HG03280 (cell line): ENCODE results near the gene EML2.
A peak's percentile ranks its signal among the peaks of the same experiment; 100 is the strongest.

Experiments
- ATAC-seq: cut with Tn5 transposase; IDR thresholded peaks from one replicate; pipeline ENCODE4 v1.9.1; 2021; ENCODE audit warnings: mild to moderate bottlenecking, moderate library complexity; ENCODE audit not compliant: unreplicated experiment

The EML2 gene

GRCh38 chr19:45589768-45590167 lies 49.4 kb downstream of the EML2 start:
- ATAC-seq = no peak

DNA sequence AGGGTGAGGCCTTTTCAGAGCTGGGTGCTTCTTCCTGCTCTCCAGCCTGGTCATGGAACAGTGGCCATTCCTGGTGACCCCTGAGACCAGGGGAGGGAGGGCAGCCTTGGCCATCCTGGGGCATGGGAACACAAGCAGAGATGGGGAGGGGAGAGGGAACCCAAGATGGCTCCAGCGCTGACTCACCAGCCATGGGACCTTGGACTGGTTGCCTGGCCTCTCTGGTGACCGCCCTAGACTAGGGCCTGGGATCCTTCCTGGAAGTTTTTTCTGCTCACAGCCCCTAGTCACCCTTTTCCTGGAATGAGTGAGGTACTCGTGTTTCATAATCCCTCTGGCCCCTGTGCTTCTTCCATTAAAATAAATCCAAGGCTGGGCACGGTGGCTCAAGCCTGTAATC lies 51.3 kb downstream of the EML2 start:
- ATAC-seq = no peak

- ATAC-seq = no peak
Observed at GRCh38 chr19:45585158-45585577, 54.0 kb downstream of the EML2 start.

GRCh38 chr19:45584332-45585157 lies 54.7 kb downstream of the EML2 start, which contains the start of gene OPA3:
TSS of gene OPA3 (minus strand) at chr19:45584802. CDS start at chr19:45584764, 38 bp downstream.
- peak; percentile 91 for ATAC-seq

DNA sequence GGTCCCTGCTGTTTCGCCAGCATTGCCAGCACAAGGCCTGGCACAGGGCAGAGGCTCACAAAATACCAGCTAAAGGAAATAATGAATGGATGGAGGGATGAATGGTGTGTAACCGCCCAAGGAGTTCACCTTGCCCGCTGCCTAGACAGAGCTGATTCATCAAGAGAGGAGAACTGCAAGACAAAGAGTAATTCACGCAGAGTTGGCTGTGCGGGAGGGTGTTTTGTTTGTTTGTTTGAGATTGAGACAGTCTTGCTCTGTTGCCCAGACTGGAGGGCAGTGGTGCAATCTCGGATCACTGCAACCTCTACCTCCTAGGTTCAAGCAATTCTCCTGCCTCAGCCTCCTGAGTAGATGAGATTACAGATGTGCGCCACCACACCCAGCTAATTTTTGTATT lies 57.6 kb downstream of the EML2 start:
- ATAC-seq = no peak

DNA sequence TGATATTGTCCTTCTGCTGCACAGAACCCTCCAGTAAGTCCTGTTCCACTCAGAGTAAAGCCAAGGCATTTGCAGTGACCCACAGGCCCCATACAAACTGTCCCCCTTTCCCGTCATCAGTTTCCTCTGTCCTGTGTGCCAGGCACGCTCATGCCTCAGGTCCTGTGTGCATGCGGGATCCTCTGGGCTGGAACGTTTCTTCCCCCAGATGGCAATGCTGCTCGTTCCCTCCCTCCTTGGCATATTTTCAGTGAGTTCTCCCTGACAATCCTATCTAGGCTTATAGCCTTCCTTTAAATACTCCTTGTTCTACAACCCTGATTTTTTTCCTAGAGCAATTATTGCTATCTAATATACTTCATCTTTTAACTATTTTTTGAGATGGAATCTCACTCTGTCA lies 60.3 kb downstream of the EML2 start:
- ATAC-seq = no peak

DNA sequence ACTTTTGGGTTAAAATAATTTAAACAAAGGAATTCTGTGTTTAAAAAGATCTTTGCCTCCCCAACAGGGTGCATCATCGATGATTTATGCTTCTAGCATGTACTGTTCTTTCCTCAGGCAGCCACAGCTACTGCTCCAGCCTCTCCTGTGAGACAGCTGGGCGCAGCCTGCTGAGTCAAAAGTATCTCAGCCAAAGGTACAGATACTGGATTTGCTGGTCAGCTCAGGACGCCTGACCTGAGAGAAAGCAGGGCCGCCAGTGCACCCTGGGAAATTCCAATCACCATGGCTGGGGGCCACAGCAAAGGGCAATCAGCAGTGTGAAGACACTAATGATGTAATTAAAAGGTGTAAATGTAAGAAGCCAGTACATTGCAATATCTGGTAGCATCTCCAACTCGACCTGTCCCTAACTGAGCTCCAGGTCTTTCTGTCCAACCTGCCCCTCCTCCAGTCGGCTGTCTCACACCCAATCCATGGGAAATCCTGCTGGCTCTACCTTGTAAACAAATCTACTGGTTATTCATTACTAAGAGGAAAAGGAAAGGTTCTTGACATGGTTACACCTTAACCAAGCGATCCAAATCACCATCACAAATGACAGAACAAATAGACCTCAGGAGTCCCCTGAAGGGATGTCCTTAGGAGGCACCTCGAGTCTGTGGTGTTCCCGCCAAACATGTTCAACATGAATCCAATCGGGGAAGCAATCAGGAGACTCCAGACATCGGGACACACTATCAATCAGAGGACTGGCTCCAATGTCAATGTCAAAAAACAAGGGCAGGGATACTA lies 61.9 kb downstream of the EML2 start:
- ATAC-seq = no peak

GRCh38 chr19:45576682-45577081 lies 62.5 kb downstream of the EML2 start:
- no peak for ATAC-seq

DNA sequence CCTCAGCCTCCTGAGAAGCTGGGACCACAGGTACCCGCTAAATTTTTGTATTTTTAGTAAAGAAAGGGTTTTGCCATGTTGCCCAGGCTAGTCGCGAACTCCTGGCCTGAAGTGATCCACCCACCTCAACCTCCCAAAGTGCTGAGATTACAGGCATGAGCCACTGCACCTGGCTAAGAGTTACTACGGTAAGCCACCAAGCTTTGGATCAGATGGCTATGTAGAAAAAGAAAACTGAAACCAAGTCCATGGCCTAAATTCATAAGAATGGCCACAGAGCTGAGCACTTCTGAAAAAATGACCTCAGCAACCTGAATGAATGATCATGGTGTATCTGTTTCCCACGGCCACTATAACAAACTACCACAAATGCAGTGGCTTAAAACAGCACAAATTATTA lies 64.0 kb downstream of the EML2 start:
- ATAC-seq = no peak

DNA sequence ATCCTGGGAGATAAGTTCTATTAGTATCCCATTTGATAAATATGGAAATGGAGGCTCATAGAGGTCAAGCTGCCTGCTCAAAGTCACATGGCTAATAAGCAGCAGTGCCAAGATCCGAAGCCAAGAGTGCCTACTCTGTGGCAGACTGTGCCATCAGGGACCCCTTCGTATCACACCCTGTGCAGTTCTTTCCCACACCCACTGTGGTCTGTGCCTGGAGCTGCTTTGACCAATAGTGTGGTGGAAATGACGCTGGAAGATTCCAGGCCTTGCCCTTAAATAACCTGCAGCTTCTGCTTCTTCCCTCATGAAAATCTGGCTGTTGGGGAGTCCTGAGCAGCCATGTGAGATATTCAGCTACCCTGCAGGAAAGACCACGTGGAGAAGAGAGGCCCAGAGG lies 64.7 kb downstream of the EML2 start:
- no peak for ATAC-seq

- ATAC-seq = no peak
Observed at GRCh38 chr19:45571457-45572220, 67.6 kb downstream of the EML2 start.

DNA sequence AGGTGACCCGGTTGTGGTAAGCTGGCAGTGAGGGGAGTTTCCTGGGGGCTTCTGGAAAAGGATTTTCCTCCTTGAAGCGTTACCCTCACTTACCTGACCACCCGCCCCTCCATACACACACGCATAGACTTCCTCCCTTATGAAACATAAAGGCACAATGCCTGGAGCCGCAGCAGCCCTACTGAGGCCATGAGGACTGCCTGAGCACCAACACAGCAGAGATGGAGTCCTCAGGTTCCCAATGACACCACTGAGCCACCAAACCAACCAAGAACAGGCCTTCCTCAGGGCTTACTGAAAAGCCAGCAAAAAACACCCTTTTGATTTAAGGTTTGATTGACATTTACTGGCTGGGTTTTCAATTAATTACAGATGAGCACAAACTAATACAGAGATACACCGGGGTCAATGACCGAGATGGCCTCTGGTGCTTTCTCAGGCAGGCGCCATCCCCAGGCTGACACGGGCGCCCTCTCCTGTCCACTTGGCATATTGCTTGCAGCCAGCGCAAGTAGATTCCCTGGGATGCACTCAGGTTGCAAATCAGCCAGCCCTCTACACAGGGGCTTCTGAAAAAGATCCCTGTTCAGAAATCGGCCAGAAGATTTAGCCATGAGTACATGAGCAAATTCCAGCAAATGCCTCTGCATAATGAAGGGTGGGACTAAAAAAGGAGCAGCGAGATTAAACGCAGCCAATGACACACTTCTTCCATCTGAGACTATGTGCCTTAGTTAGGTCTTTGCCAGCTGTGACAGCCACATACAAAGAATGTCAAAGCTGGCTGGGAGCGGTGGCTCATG lies 69.4 kb downstream of the EML2 start:
- no peak for ATAC-seq

- ATAC-seq = no peak
Observed at GRCh38 chr19:45568732-45569131, 70.5 kb downstream of the EML2 start.

DNA sequence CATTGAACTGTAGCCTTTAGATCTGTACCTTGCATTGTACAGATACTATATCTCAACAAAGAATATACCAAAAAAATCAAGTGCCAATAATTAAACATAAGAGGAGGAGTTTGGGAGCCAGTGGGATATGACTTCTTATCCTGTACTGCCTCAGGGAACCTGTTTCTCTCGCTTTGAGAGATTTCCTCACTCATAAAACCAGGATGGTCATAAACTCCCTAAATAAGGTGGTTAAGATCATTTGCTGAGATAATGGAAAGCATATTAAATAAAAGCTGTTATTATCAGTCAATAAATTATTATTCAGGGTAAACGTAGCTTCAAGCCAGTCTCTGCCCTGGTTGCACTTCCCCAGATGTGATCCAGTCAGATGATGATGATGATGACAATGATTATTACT lies 71.6 kb downstream of the EML2 start:
- no peak for ATAC-seq

GRCh38 chr19:45564131-45564780 lies 74.9 kb downstream of the EML2 start:
- ATAC-seq = no peak

DNA sequence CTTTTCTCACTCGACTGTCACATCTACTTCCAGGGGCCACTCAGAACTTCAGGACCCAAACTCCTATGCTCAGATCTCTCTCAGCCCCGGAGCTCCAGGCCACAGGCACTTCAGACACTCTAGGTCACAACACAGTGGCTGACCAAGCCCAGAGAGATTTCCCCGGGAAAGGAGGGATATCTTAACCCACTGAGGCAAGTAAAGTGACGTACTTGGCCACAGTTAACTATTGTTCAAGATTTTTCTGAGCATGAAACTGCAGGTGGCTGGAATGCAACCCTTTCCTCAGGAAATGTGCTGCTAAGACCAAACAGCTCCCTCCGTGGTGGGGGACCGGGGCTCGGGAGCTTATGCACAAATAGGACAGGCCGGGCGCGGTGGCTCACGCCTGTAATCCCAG lies 78.5 kb downstream of the EML2 start:
- no peak for ATAC-seq

DNA sequence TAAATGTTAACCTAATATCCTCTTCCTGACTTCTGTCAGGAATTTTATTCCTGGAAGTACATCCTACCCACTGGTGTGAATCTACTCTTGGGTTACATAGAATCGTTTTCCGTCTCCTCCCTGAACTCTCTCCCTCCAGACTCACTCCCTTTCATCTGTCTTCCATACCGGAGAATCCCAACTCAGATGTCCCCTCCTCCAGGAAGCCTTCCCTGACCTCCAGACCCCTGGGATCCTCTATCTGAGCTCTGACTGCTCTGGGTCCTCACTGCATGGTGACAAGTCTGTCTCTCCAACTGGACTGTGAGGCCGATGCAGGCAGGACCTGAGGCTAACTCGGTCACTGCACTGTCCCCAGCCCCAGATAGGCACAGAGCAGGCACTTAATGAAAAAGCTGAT lies 79.2 kb downstream of the EML2 start:
- no peak for ATAC-seq
